ENCODE results near the gene PAX5. TPM values are rescaled to one million over a fixed set of nuclear protein-coding genes. Genes with fewer than 3 reads are reported as not detected.

The PAX5 gene
- total and polyA plus RNA-seq, 2 donors (not counting 1 experiment from before 2014, with no cell fraction given): 196 to 275 TPM

DNA sequence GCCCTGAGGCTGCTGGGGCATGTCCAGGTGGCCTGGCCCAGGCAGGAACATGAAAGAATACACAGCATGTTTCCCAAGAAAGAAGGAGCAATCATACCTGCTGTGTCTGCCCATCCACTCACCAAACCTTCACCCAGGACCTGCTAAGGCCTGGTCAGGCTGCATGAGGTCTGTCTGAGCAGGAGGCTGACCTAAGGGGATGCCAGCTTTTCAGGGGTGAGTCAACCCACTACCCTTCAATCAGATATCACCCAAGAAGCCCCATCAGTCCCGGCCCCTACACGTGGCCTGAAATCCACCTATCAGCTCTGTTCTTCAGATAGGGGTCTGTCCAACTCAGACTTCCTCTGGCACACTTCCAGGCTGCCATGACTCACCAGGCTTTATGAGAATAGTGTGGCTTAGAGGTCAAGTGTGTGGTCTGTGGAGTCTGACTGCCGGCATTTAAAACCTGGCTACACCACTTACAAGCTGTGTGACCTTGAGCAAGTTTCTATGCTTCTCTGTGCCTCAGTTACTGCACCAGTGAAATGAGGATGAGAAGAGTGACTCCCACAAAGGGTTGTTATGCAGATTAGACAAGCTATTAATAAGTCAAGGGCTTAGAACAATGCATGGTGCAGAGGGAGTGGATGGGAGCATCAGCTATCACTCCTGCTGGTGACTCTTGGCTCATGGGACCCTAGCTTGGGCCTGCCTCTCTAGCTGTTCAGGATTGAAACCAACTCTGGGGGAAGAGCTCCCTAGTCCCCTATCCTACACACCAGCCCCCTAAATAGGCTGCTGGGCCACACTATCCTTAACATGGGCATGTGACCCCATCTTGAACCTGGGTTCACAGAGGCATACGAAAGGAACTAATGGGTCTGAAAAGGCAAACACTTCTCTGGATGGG, 130.3 kb downstream of the PAX5 start:
- H3K9me3 ChIP-seq (ENCODE audit: control extremely low read depth in 1 of 3, control insufficient read depth in 2 of 3, insufficient read depth in 1 of 3, low read length in 2 of 3): no peaks in the 10 kb centered on the region
- no peaks in the 10 kb centered on the region for H3K9me3 Mint-ChIP-seq (ENCODE audit: insufficient read depth)
- WGBS (ENCODE audit: insufficient coverage): no CpG with 5 or more reads among the region's 4 CpGs
- H3K4me2 ChIP-seq (replicated peaks; ENCODE audit: low read depth, low read length, poor library complexity, severe bottlenecking): no peak overlapping the region
- peak overlapping the region in 1 of 2 donors; percentile 52 for H3K27ac ChIP-seq (ENCODE audit: low read length in 2 of 2)
- H3K27ac Mint-ChIP-seq: peak overlapping the region; percentile 78
- peak; percentile 41 for ATAC-seq (ENCODE audit: low read depth)
- CTCF ChIA-PET: interaction anchor here (1.0 to 2.2 kb wide), 3 partner anchors 30 to 426 kb away, joined by 3 to 18 read pairs (median 3); no protein-coding TSS in a partner anchor
- no peak overlapping the region for H3K4me3 ChIP-seq (ENCODE audit: control extremely low read depth in 1 of 5, extremely low read depth in 1 of 5, insufficient read depth in 1 of 5, low read depth in 2 of 5, low read length in 4 of 5)
- peaks cover 50% of the 10 kb centered on the region for H3K4me1 Mint-ChIP-seq
- peaks cover 0 to 98% of the 10 kb centered on the region in 2 experiments for H3K36me3 ChIP-seq (replicated peaks in 1 of 2; ENCODE audit: control extremely low read depth in 1 of 2, control insufficient read depth in 1 of 2, extremely low read depth in 1 of 2, insufficient read depth in 2 of 2, low read length in 1 of 2)
- TF ChIP-seq, protein P1, sequence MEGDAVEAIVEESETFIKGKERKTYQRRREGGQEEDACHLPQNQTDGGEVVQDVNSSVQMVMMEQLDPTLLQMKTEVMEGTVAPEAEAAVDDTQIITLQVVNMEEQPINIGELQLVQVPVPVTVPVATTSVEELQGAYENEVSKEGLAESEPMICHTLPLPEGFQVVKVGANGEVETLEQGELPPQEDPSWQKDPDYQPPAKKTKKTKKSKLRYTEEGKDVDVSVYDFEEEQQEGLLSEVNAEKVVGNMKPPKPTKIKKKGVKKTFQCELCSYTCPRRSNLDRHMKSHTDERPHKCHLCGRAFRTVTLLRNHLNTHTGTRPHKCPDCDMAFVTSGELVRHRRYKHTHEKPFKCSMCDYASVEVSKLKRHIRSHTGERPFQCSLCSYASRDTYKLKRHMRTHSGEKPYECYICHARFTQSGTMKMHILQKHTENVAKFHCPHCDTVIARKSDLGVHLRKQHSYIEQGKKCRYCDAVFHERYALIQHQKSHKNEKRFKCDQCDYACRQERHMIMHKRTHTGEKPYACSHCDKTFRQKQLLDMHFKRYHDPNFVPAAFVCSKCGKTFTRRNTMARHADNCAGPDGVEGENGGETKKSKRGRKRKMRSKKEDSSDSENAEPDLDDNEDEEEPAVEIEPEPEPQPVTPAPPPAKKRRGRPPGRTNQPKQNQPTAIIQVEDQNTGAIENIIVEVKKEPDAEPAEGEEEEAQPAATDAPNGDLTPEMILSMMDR (IDR thresholded peaks at IDR 0.05): no peak
- no peak for TF ChIP-seq EZH2 (IDR thresholded peaks at IDR 0.05; ENCODE audit: borderline replicate concordance, insufficient read depth, low read depth, low read length, poor library complexity, severe bottlenecking)
- no peak overlapping the region for H3K4me3 Mint-ChIP-seq
- peaks cover 97% of the 10 kb centered on the region for H4K20me1 ChIP-seq (ENCODE audit: control insufficient read depth, insufficient read depth, low read length, poor library complexity, severe bottlenecking)
- H3K27me3 Mint-ChIP-seq: no peaks in the 10 kb centered on the region
- no peak overlapping the region for H2AFZ ChIP-seq (ENCODE audit: insufficient read depth, low read depth, low read length, poor library complexity, severe bottlenecking)
- intact Hi-C loops (cut with micrococcal nuclease): loop anchor here (10.0 kb wide), 1 partner anchor 51 kb away; no protein-coding TSS in a partner anchor
- H3K4me1 ChIP-seq (ENCODE audit: control insufficient read depth in 2 of 2, insufficient read depth in 2 of 2, low read length in 2 of 2): peaks cover 0 to 25% of the 10 kb centered on the region in 2 donors
- POLR2A ChIA-PET: no interaction called here
- no peak for DNase-seq
- no peak overlapping the region for H3K9ac ChIP-seq (ENCODE audit: low read length)
- H3K79me2 ChIP-seq (ENCODE audit: control insufficient read depth, insufficient read depth, low read length): peaks cover 99% of the 10 kb centered on the region
- no peaks in the 10 kb centered on the region for H3K27me3 ChIP-seq (replicated peaks in 1 of 4; ENCODE audit: control extremely low read depth in 1 of 4, control insufficient read depth in 3 of 4, insufficient read depth in 4 of 4, low read length in 3 of 4)

Data from B cell (primary cell).